Astrocyte (in vitro differentiated cells and primary cell): Measurements from ENCODE around the gene BARX2. TPM values are rescaled to one million over a fixed set of nuclear protein-coding genes. Genes with fewer than 3 reads are reported as not detected.
A peak's percentile ranks its signal among the peaks of the same experiment; 100 is the strongest.

ENCODE experiments used
- DNase-seq: peaks from one replicate; pipeline ENCODE4 v3.0.0-alpha.2; 2010; ENCODE audit warnings: low read depth
- FAIRE-seq: peaks from 2 replicates; lab custom pipeline; 2011; peaks lifted over from hg19 to GRCh38; lab: Jason Lieb, UNC
- H2AFZ ChIP-seq: 2 replicates; pipeline ENCODE4 v1.6.0; 2012; ENCODE audit warnings: low read depth, low read length, inconsistent platforms
- H3K27ac ChIP-seq: 2 replicates; pipeline ENCODE4 v1.5.1; 2011; ENCODE audit warnings: low read depth, low read length, inconsistent platforms
- H3K27me3 ChIP-seq: 2 replicates; pipeline ENCODE4 v1.6.0; 2011; ENCODE audit warnings: low read length, inconsistent platforms; ENCODE audit not compliant: insufficient read depth
- H3K36me3 ChIP-seq: 2 replicates; pipeline ENCODE4 v1.5.1; 2011; ENCODE audit warnings: low read length, inconsistent platforms; ENCODE audit not compliant: insufficient read depth
- H3K4me1 ChIP-seq: 2 replicates; pipeline ENCODE4 v1.5.1; 2011; ENCODE audit warnings: low read length, inconsistent platforms; ENCODE audit not compliant: insufficient read depth
- H3K4me2 ChIP-seq: 2 replicates; pipeline ENCODE4 v1.6.0; 2012; ENCODE audit warnings: low read length, inconsistent platforms
- H3K4me3 ChIP-seq: 2 replicates; pipeline ENCODE4 v1.5.1; 2011; ENCODE audit warnings: low read depth, mild to moderate bottlenecking, low read length, inconsistent platforms; ENCODE audit not compliant: insufficient read depth
- H3K79me2 ChIP-seq: 2 replicates; pipeline ENCODE4 v1.6.0; 2012; ENCODE audit warnings: mild to moderate bottlenecking, low read length, inconsistent platforms; ENCODE audit not compliant: insufficient read depth
- H3K9ac ChIP-seq: 2 replicates; pipeline ENCODE4 v1.6.0; 2012; ENCODE audit warnings: mild to moderate bottlenecking, low read length, inconsistent platforms
- H3K9me3 ChIP-seq: 2 replicates; pipeline ENCODE4 v1.5.1; 2012; ENCODE audit warnings: low read depth, mild to moderate bottlenecking, low read length, inconsistent platforms; ENCODE audit not compliant: insufficient read depth
- H4K20me1 ChIP-seq: 2 replicates; pipeline ENCODE4 v1.6.0; 2012; ENCODE audit warnings: low read length, inconsistent platforms; ENCODE audit not compliant: insufficient read depth
- H3K27ac Mint-ChIP-seq: one replicate; pipeline ENCODE4 v1.8.0; 2021; ENCODE audit warnings: mild to moderate bottlenecking, mixed read lengths; ENCODE audit not compliant: unreplicated experiment
- H3K27me3 Mint-ChIP-seq: one replicate; pipeline ENCODE4 v1.8.0; 2021; ENCODE audit warnings: low read depth, mixed read lengths; ENCODE audit not compliant: unreplicated experiment
- H3K36me3 Mint-ChIP-seq: one replicate; pipeline ENCODE4 v1.8.0; 2021; ENCODE audit warnings: low read depth, mixed read lengths; ENCODE audit not compliant: unreplicated experiment
- H3K4me1 Mint-ChIP-seq: one replicate; pipeline ENCODE4 v1.8.0; 2021; ENCODE audit warnings: low read depth, mixed read lengths; ENCODE audit not compliant: unreplicated experiment
- H3K4me3 Mint-ChIP-seq: one replicate; pipeline ENCODE4 v1.8.0; 2021; ENCODE audit warnings: mild to moderate bottlenecking, moderate library complexity, mixed read lengths; ENCODE audit not compliant: unreplicated experiment
- H3K9me3 Mint-ChIP-seq: one replicate; pipeline ENCODE4 v1.8.0; 2021; ENCODE audit warnings: mild to moderate bottlenecking, mixed read lengths; ENCODE audit not compliant: unreplicated experiment
- CTCF ChIP-seq: IDR thresholded peaks from 2 replicates; pipeline ENCODE4 v1.5.1; 2011; ENCODE audit warnings: low read depth, mild to moderate bottlenecking, inconsistent platforms, low read length, moderate library complexity; ENCODE audit not compliant: insufficient read depth
- EZH2 ChIP-seq: IDR thresholded peaks from 2 replicates; pipeline ENCODE4 v1.6.1; 2012; ENCODE audit warnings: mild to moderate bottlenecking, low read length, inconsistent platforms; ENCODE audit not compliant: insufficient read depth
- total RNA-seq: library from RNA; stranded (reverse); gene quantifications from 2 replicates; pipeline ENCODE4 v1.2.1, GENCODE V29; 2021

Gene BARX2
- total RNA-seq, 1 donor from 2014 or later: not detected

GRCh38 chr11:129328756-129329155 is 46.9 kb upstream of the BARX2 start:
- Mint-ChIP-seq H3K4me1 (no peaks in the 10 kb centered on the region), H3K27ac (no peak overlapping the region), H3K36me3 (no peaks in the 10 kb centered on the region), H3K9me3 (no peaks in the 10 kb centered on the region), H3K4me3 (no peak overlapping the region), H3K27me3 (no peaks in the 10 kb centered on the region)
- no peaks in the 10 kb centered on the region for H4K20me1 ChIP-seq
- H3K79me2 ChIP-seq: no peaks in the 10 kb centered on the region
- TF ChIP-seq CTCF (no peak), EZH2 (no peak)
- H3K27ac ChIP-seq: no peak overlapping the region
- DNase-seq: no peak
- H2AFZ ChIP-seq: no peak overlapping the region
- no peak overlapping the region for H3K4me3 ChIP-seq
- no peaks in the 10 kb centered on the region for H3K9me3 ChIP-seq
- no peaks in the 10 kb centered on the region for H3K4me1 ChIP-seq
- H3K27me3 ChIP-seq: no peaks in the 10 kb centered on the region
- H3K4me2 ChIP-seq: no peak overlapping the region
- no peak for FAIRE-seq
- no peaks in the 10 kb centered on the region for H3K36me3 ChIP-seq
- no peak overlapping the region for H3K9ac ChIP-seq

- Histone ChIP-seq H3K4me2 (no peak overlapping the region), H3K9me3 (no peaks in the 10 kb centered on the region), H2AFZ (peak overlapping the region; percentile 8), H3K27me3 (no peaks in the 10 kb centered on the region), H3K4me1 (no peaks in the 10 kb centered on the region), H3K9ac (no peak overlapping the region), H3K79me2 (no peaks in the 10 kb centered on the region), H3K4me3 (no peak overlapping the region), H3K27ac (no peak overlapping the region), H4K20me1 (no peaks in the 10 kb centered on the region), H3K36me3 (no peaks in the 10 kb centered on the region)
- Mint-ChIP-seq H3K4me1 (no peaks in the 10 kb centered on the region), H3K27me3 (no peaks in the 10 kb centered on the region), H3K9me3 (no peaks in the 10 kb centered on the region), H3K4me3 (no peak overlapping the region), H3K36me3 (no peaks in the 10 kb centered on the region), H3K27ac (no peak overlapping the region)
- TF ChIP-seq EZH2 (no peak), CTCF (no peak)
- no peak for FAIRE-seq
- peak; percentile 74 for DNase-seq
Measured at GRCh38 chr11:129331217-129331616, 44.4 kb upstream of the BARX2 start.

DNA sequence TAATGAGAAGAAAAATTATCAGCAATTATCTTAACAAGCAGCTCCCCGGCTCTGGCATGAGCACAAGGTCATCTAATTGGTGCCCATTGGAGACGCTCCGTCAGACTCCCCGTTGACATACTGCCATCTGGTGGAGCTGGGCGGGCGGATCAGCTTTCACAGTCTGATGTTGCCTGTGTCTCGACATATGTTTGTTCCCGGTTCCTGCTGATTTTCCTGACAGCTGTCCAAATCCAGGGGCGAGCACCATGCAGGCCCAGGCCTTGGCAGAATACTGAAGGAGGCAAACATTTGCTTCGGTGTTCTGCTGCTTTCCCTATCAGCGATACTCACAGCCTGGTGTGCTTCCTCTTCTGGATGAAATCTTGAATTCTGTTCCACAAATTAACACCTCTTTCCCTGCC is 43.8 kb upstream of the BARX2 start:
- H3K9ac ChIP-seq: peak overlapping the region; percentile 10
- no peaks in the 10 kb centered on the region for H4K20me1 ChIP-seq
- H3K4me3 ChIP-seq: no peak overlapping the region
- no peaks in the 10 kb centered on the region for H3K79me2 ChIP-seq
- H3K27me3 ChIP-seq: no peaks in the 10 kb centered on the region
- FAIRE-seq (no peak), DNase-seq (peak; percentile 46)
- no peak for TF ChIP-seq EZH2
- TF ChIP-seq CTCF: peak; percentile 82
- no peaks in the 10 kb centered on the region for H3K4me1 ChIP-seq
- Mint-ChIP-seq H3K36me3 (no peaks in the 10 kb centered on the region), H3K27me3 (no peaks in the 10 kb centered on the region), H3K4me1 (no peaks in the 10 kb centered on the region), H3K4me3 (no peak overlapping the region), H3K9me3 (no peaks in the 10 kb centered on the region), H3K27ac (no peak overlapping the region)
- H3K4me2 ChIP-seq: no peak overlapping the region
- no peak overlapping the region for H3K27ac ChIP-seq
- H3K9me3 ChIP-seq: no peaks in the 10 kb centered on the region
- H2AFZ ChIP-seq: peak overlapping the region; percentile 57
- no peaks in the 10 kb centered on the region for H3K36me3 ChIP-seq
